OCI-LY3 (cell line): ENCODE data around the gene BICDL2.
A peak's percentile ranks its signal among the peaks of the same experiment; 100 is the strongest.

Experiments used
- H2AFZ ChIP-seq: fragments of 200-600, 300-600 bp; shearing (Covaris generic); 2 replicates; pipeline ENCODE4 v1.6.0; 2014; ENCODE audit warnings: antibody characterized with exemption, low read depth, low read length
- H3K27ac ChIP-seq: fragments of 200-600, 300-600 bp; sonication (generic); 2 replicates; pipeline ENCODE4 v1.5.1; 2014; ENCODE audit warnings: mild to moderate bottlenecking, low read length, moderate library complexity, mixed read lengths
- H3K27me3 ChIP-seq: fragments of 200-600, 300-600 bp; sonication (generic); 2 replicates; pipeline ENCODE4 v1.6.1; 2014; ENCODE audit warnings: low read depth, low read length, mixed read lengths
- H3K36me3 ChIP-seq: fragments of 200-600, 300-600 bp; sonication (generic); replicated peaks from 2 replicates; pipeline ENCODE3; 2014; ENCODE audit warnings: low read depth, low read length, mixed read lengths
- H3K4me1 ChIP-seq: fragments of 300-600, 200-600 bp; sonication (generic); 2 replicates; pipeline ENCODE4 v1.6.1; 2014; ENCODE audit warnings: low read length, mixed read lengths
- H3K4me2 ChIP-seq: fragments of 200-600, 300-600 bp; sonication (generic); 2 replicates; pipeline ENCODE4 v1.6.1; 2014; ENCODE audit warnings: low read length, mixed read lengths
- H3K4me3 ChIP-seq: fragments of 300-600, 200-600 bp; sonication (generic); 2 replicates; pipeline ENCODE4 v1.5.1; 2014; ENCODE audit warnings: antibody characterized with exemption, mild to moderate bottlenecking, low read length, moderate library complexity
- H3K79me2 ChIP-seq: fragments of 300-600, 200-600 bp; shearing (Covaris generic); 2 replicates; pipeline ENCODE4 v1.6.1; 2014; ENCODE audit warnings: mild to moderate bottlenecking, low read length, mixed read lengths
- H3K9ac ChIP-seq: fragments of 300-600, 200-600 bp; shearing (Covaris generic); 2 replicates; pipeline ENCODE4 v1.6.0; 2014; ENCODE audit warnings: mild to moderate bottlenecking, low read length, moderate library complexity
- H3K9me3 ChIP-seq: fragments of 200-600, 300-600 bp; shearing (Covaris generic); 2 replicates; pipeline ENCODE4 v1.6.1; 2014; ENCODE audit warnings: low read length, mixed read lengths; ENCODE audit not compliant: insufficient read depth
- H4K20me1 ChIP-seq: fragments of 200-600, 300-600 bp; sonication (generic); 2 replicates; pipeline ENCODE4 v1.6.1; 2016; ENCODE audit warnings: low read length, mixed read lengths; ENCODE audit not compliant: insufficient read depth
- CTCF ChIP-seq: fragments of 200-600, 300-600 bp; sonication (generic); IDR thresholded peaks from 2 replicates; pipeline ENCODE4 v1.5.1; 2014; ENCODE audit warnings: antibody characterized with exemption, low read length, low read depth
- EZH2phosphoT487 ChIP-seq: fragments of 200-600 bp; shearing (Covaris generic); IDR thresholded peaks from 2 replicates; pipeline ENCODE4 v1.6.1; 2018; ENCODE audit warnings: antibody characterized with exemption, mixed run types, low read depth

BICDL2 gene

GRCh38 chr16:3025032-3026002, 11.4 kb downstream of the BICDL2 start:
- H3K4me2 ChIP-seq: no peak overlapping the region

GRCh38 chr16:3023669-3024478, 12.9 kb downstream of the BICDL2 start, which contains the start of the genes HCFC1R1 and THOC6:
TSS of gene HCFC1R1 (minus strand) at chr16:3023942. CDS start at chr16:3023941, 1 bp downstream.
TSS of gene THOC6 (plus strand) at chr16:3024035. CDS start at chr16:3024327, 292 bp downstream.
- Histone ChIP-seq H3K4me1 (peaks cover 32% of the 10 kb centered on the region), H3K79me2 (no peaks in the 10 kb centered on the region), H3K36me3 (peaks cover 9% of the 10 kb centered on the region), H2AFZ (peak within 1 kb of the TSS; percentile 55; the same call in 1 of the 2 replicates), H3K27me3 (no peaks in the 10 kb centered on the region), H3K9me3 (no peaks in the 10 kb centered on the region), H3K4me2 (peak within 1 kb of the TSS; percentile 77), H3K4me3 (peak within 1 kb of the TSS; percentile 78), H3K27ac (peak within 1 kb of the TSS; percentile 72), H4K20me1 (no peaks in the 10 kb centered on the region), H3K9ac (peak within 1 kb of the TSS; percentile 84)
- TF ChIP-seq EZH2phosphoT487 (no peak), CTCF (no peak)

More at GRCh38 chr16:3025032-3026002, 11.4 kb downstream of the BICDL2 start:
- H3K27ac ChIP-seq: no peak overlapping the region
- TF ChIP-seq CTCF (no peak), EZH2phosphoT487 (no peak)
- H3K79me2 ChIP-seq: no peaks in the 10 kb centered on the region
- no peaks in the 10 kb centered on the region for H3K27me3 ChIP-seq
- peaks cover 9% of the 10 kb centered on the region for H3K36me3 ChIP-seq
- H3K4me3 ChIP-seq: no peak overlapping the region
- no peak overlapping the region for H3K9ac ChIP-seq
- no peaks in the 10 kb centered on the region for H3K9me3 ChIP-seq
- peaks cover 28% of the 10 kb centered on the region for H3K4me1 ChIP-seq
- H2AFZ ChIP-seq: no peak overlapping the region
- H4K20me1 ChIP-seq: no peaks in the 10 kb centered on the region

GRCh38 chr16:3023415-3023668, 13.4 kb downstream of the BICDL2 start:
- no peaks in the 10 kb centered on the region for H4K20me1 ChIP-seq
- H3K4me3 ChIP-seq: peak overlapping the region; percentile 78
- 0 out of 2 replicates have a peak overlapping the region, but pooled peaks have one; percentile 55 for H2AFZ ChIP-seq
- no peak for TF ChIP-seq EZH2phosphoT487
- TF ChIP-seq CTCF: no peak
- peak overlapping the region; percentile 84 for H3K9ac ChIP-seq
- no peaks in the 10 kb centered on the region for H3K9me3 ChIP-seq
- peaks cover 32% of the 10 kb centered on the region for H3K4me1 ChIP-seq
- H3K4me2 ChIP-seq: peak overlapping the region; percentile 77
- H3K79me2 ChIP-seq: no peaks in the 10 kb centered on the region
- no peak overlapping the region for H3K27ac ChIP-seq
- H3K36me3 ChIP-seq: peaks cover 9% of the 10 kb centered on the region
- no peaks in the 10 kb centered on the region for H3K27me3 ChIP-seq
